GM13977 (cell line): ENCODE data around the gene NCKAP1.
"Not testable (repeated sequence)": the region's sequence is repeated elsewhere in the genome, so short reads cannot be mapped to it uniquely, and the experiment has no call there.

Experiments
- DNase-seq: peaks from one replicate; pipeline ENCODE4 v3.0.0; 2012; ENCODE audit warnings: low spot score
- CTCF ChIP-seq: IDR thresholded peaks from 2 replicates; pipeline ENCODE4 v1.5.1; 2012; ENCODE audit warnings: mild to moderate bottlenecking, control low read depth; ENCODE audit not compliant: insufficient read depth; ENCODE audit errors: extremely low read depth, missing control alignments
- in situ Hi-C: fragments of 300-500 bp; cut with MboI; formaldehyde crosslinking; loops from one replicate; pipeline ENCODE4 v1.12.0; 2022; ENCODE audit warnings: low sequenced_read_pairs, low pct_unique_long_range_greater_than_20kb, mixed read lengths, inconsistent platforms; ENCODE audit not compliant: unreplicated experiment

The NCKAP1 gene

GRCh38 chr2:183001948-183002347 lies 36.3 kb downstream of the NCKAP1 start:
- no peak for TF ChIP-seq CTCF
- DNase-seq: no peak
- in situ Hi-C loops: no loop called here

DNA sequence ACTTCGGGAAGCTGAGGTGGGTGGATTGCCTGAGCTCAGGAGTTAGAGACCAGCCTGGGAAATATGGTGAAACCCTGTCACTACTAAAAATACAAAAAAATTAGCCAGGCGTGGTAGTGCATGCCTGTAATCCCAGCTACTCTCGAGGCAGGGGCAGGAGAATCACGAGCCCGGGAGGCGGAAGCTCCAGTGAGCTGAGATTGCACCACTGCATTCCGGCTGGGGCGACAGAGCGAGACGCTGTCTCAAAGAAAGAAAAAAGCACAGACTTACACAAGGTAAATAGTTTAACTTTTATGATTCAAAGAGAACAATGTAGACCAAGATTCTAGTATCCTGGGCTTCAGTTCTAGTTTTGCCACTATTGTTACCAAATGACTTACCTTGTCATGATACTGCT lies 37.4 kb downstream of the NCKAP1 start:
- no peak for TF ChIP-seq CTCF
- DNase-seq: no peak
- in situ Hi-C loops: no loop called here

DNA sequence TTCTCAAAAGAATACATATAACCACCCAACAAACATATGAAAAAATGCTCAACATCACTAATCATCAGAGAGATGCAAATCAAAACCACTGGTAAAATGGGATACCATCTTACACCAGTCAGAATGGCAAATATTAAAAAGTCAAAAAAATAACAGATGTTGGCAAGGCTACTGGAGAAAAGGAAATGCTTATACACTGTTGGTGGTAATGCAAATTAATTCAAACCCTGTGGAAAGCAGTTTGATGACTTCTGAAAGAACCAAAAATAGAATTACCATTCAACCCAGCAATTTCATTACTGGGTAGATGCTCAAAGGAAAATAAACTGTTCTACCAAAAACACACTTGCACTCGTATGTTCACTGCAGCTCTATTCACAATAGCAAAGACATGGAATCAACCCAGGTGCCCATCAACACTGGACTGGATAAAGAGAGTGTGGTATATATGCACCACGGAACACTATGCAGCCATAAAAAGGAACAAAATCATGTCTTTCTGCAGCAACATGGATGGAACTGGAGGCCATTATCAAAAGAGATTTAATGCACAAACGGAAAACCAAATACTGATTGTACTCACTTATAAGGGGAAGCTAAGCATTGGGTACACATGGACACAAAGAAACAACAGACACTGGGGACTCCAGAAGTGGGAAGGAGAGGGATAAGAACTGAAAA lies 38.8 kb downstream of the NCKAP1 start:
- in situ Hi-C loops: no loop called here
- TF ChIP-seq CTCF: no peak

GRCh38 chr2:182994228-182994912 lies 43.9 kb downstream of the NCKAP1 start:
- no peak for DNase-seq
- in situ Hi-C loops: no loop called here
- TF ChIP-seq CTCF: no peak

More for the DNA sequence above, 38.8 kb downstream of the NCKAP1 start:
- no peak for DNase-seq

DNA sequence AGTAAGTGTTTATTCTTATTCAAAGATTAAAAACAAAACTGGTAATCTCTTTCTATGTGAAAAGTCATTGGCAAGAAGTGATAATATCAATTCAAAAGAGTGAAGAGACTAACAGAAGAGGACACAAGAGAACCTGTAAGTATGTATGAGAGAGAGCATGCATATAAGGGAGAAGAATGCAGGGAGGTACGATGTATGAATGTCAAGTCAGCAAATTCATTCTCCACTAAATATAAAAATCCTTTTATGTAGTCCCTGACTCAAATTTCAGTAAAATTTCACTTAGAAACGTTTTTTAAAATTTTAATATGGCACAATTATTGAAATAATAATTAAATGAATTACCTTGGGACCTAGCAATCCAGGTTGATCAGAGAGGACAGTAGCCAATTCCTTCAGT lies 55.3 kb downstream of the NCKAP1 start:
- DNase-seq: no peak
- no peak for TF ChIP-seq CTCF
- in situ Hi-C loops: loop anchor here (10.0 kb wide), 1 partner anchor 198 kb away; no protein-coding TSS in a partner anchor

DNA sequence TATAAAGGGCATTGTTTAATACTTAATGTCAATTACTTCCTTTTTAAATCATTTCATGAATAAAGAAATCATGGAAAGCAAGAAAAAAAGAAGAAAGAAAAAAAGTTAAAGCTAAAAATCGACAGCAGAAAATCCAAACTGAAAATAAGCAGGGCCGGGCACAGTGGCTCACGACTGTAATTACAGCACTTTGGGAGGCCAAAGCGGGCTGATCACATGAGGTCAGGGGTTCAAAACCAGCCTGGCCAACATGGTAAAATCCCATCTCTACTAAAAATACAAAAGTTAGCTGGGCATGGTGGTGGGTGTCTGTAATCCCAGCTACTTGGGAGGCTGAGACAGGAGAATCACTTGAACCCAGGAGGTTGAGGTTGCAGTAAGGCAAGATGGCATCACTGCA lies 56.8 kb downstream of the NCKAP1 start:
- in situ Hi-C loops: loop anchor here (10.0 kb wide), 1 partner anchor 197 kb away; no protein-coding TSS in a partner anchor

GRCh38 chr2:182980652-182981051 lies 57.6 kb downstream of the NCKAP1 start:
- in situ Hi-C loops: loop anchor here (10.0 kb wide), 1 partner anchor 196 kb away; no protein-coding TSS in a partner anchor
- no peak for DNase-seq
- no peak for TF ChIP-seq CTCF

More for the DNA sequence above, 56.8 kb downstream of the NCKAP1 start:
- DNase-seq: not testable (repeated sequence)
